Measurements from ENCODE around the gene OR4S2. TPM values are rescaled to one million over a fixed set of nuclear protein-coding genes. Genes with fewer than 3 reads are reported as not detected.

OR4S2 gene, protein sequence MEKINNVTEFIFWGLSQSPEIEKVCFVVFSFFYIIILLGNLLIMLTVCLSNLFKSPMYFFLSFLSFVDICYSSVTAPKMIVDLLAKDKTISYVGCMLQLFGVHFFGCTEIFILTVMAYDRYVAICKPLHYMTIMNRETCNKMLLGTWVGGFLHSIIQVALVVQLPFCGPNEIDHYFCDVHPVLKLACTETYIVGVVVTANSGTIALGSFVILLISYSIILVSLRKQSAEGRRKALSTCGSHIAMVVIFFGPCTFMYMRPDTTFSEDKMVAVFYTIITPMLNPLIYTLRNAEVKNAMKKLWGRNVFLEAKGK
- total RNA-seq = not detected

DNA sequence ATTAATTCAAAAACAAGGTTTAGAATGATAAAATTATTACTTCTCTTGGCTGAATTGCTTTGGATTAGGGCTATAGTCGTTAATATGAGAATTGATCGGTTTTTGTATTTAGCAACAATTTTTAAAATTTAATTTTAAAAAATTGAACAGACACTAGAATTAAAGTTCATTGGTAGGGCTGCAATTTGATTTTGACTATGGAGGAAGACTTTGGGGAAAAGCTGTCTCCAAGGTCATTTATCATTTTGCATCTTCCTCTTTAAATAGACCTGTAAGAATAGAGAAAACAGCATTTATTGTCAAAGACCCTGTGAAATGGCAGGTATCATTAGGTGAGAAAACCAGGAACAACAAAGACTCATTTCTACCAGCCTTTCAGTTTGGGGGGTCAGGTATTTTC is at the start of gene OR4S2:
TSS of gene OR4S2 (plus strand) at position 301 of the 400 bp plus-strand sequence. CDS start 2,577 bp downstream, outside the sequence.
- DNase-seq = no peak

DNA sequence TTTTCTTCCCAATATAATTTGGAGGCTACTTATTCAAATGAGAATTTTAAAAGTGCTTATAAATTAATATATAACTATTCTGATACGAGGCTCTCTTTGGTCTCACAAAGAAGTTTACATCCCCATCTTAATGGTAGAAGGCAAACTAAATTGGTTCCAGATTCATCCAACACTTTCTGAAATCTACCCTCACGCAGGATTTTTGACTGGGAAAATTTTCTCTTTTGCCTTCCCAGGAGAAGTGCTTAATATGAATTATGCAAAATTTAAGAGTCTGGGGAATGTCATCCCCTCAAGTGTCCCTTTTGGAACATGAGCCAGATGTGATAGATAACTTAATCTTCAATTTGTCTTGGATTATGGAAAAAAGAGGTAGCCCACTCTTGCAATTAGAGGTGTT is 40.6 kb upstream of the OR4S2 start, which contains the start of gene OR4C11:
TSS of gene OR4C11 (minus strand) at position 101 of the 400 bp plus-strand sequence. CDS start 3,272 bp downstream, outside the sequence.
- no peak for DNase-seq

DNA sequence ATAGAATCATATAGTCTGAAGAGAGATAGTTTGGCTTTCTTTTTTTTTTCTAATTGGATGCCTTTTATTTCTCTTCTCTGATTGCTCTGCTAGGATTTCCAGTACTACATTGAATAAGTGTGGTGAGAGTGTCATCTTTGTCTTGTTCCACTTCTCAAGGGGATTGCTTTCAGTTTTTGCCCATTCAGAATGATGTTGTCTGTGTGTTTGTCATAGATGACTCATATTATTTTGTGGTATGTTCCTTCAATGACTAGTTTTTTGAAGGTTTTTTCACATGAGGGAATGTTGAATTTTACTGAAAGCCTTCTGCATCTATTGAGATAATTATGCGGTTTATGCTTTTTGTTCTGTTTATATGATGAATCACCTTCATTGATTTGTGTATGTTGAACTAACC is 23.6 kb upstream of the OR4S2 start:
- DNase-seq = no peak

DNA sequence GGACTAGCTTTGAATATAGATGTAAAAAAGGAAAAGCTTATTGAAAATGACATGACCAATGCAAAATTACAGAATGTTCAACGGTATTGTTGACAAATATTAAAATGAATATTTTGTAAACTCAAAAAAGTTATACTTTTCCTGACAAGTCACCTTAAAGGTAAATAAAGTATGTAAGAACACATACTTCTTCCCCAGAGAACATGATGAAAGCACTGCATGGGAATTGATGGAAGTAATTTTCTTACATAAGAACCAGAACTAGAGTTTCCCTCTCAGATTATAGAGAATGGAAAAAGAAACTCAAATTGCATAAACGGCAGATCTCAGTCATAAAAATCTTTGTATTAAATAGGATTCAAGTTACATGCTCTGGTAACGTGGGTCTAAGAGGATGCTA is 13.3 kb upstream of the OR4S2 start, which contains the start of gene OR4P4:
TSS of gene OR4P4 (plus strand) at position 301 of the 400 bp plus-strand sequence.
- no peak for DNase-seq

DNA sequence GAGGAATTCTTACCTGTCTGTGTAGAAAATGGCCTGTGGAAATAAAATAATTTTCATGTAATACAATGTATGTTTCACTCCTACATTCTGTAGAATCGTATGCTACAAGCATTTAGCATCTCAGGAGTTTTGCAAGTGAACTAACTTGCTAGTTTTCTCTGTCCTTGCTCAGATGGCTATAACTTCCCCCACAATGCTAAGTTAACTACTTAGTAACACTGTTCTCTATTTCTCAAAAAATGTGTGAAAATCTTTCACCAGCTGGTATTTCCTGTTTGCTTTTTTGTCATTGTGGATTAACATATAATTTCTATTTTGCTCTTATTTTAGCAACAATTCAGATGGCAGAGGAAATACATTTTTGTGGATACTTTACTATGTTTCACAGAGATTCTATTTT is 4.4 kb downstream of the OR4S2 start:
- DNase-seq = no peak

DNA sequence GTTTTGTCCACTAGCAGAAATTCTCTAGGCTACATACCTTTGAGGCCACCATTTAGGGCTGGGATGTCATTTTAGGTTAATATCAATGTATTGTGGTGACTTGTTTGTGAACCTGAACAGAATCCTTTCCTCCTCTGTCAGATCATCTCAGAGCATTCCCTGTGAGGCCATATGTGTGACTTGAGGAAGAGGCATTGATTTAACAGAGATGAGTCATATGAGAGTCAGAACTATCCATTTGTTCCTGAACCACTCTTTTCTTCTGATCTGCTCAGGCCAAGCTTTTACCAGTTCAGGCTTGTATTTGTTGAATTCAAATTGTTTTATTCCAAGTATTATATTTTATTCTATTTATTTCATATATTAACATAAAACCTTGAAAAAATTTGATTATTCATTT is 7.0 kb downstream of the OR4S2 start:
- no peak for DNase-seq

DNA sequence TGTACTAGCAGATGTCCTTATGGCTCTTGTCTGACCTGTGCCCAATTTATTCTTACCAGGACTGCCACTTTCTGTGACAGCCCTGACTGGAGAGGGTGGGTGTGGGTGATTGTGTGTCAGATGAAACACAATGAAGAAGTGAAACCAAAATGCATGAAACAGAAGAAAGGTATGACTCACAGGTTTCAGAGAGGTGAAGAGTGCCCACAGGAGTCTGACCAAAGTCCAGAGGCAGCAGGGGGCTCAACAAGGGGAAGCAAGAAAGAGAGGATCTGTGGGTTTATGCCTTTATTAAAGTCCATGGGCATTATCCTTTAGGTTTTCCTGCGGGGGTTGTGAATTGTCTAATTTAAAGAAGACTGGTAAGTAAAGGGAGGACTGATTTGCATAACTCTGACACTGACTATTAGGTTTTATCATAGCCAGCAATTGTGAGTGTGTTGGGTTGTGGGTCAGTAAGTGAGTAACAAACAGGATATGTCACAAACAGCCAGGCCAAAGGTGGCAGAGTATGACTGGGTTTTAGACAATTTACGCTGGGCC is 10.0 kb downstream of the OR4S2 start:
- DNase-seq = no peak

DNA sequence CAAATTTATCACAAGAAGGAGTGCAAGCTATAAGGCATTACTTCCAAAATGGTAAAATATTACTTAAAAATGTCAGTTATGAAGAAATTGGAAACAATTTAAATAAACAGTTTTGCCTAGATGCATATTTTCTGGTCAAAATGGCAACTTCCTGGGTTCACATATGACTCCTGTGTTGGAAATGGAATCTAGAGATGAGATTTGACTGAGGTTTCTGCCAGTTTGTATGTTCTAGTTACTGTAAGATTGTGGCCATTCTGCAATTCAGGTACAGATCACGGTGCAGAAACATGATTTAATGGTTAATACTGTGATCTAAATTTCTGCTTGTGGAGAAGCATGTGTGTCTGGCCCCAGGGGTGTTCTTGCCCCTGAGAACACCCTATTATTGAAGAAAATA is 10.5 kb downstream of the OR4S2 start:
- no peak for DNase-seq

DNA sequence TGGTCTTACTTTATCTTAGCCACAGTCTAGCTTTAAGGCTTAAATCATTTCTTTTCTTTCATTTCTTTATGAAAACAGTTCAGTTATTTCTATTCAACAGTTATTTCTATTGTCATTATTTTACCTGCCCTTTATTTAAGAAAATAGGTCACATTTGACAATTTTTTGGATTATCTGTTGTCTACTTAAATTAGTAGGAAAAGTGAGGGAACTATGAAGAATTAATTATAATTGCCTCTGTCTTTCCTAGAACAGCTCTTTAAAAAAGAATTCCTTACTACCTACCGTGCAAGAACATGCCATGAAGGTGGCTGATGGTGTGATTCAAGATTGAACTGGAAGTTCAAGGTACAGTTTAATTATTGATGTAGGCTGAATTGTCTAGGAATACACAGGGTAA is 13.8 kb downstream of the OR4S2 start, which contains the start of gene OR4C6:
TSS of gene OR4C6 (plus strand) at position 301 of the 400 bp plus-strand sequence. CDS start 2,966 bp downstream, outside the sequence.
- no peak for DNase-seq

DNA sequence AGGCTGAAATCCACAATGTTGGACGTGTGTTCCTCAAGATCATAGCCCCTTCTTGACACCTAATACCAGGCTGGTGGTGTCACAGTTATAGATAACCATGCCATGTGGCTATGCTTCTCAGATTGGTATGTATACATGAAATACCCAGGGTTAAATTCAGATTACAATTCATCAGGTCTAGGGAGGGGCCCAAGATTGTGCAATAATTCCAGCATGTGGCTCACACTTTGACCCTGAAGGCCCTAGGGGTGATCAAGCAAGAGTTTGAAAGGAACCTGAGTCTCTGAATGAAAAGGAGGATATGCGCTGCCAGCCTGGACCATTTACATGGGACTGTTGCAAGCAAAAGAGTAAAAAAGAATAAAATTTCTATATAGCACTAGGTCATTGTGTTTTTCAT is 21.2 kb downstream of the OR4S2 start:
- DNase-seq = no peak

DNA sequence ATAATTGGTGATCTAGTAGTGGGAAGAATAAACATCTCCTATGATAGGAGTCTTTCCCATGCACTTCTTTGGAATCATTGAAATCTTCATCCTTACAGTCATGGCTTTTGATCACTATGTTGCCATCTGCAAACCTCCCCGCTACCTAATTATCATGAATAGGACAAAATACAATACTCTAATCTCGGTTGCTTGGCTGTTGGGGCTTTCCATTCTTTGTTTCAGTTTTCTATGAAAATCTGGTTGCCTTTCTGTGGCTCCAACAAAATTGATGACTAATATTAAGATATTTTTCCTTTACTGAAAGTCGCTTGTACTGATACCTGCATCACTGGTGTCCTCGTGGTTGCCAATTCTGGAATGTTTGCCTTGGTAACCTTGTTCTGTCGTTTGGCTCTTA is 25.7 kb downstream of the OR4S2 start:
- no peak for DNase-seq

DNA sequence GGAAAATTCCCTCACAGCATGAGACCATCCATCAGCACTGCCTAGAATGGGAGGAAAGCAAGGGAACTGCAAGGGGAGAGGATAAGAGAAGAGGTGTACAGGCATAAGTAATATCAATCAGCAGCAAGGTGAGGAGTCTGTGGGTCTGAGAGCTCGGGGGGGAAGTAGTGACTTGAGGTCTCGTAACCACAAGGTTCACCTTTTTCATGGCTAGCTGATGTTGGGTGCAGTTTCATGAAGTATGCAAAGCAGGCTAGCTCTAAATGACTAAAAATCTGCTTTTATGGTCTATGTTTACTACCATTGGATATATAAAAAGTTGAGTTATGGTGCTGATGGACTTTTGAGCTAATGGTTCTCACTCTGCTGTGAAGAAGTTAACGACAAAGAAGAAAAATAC is 49.7 kb downstream of the OR4S2 start:
- DNase-seq = no peak

DNA sequence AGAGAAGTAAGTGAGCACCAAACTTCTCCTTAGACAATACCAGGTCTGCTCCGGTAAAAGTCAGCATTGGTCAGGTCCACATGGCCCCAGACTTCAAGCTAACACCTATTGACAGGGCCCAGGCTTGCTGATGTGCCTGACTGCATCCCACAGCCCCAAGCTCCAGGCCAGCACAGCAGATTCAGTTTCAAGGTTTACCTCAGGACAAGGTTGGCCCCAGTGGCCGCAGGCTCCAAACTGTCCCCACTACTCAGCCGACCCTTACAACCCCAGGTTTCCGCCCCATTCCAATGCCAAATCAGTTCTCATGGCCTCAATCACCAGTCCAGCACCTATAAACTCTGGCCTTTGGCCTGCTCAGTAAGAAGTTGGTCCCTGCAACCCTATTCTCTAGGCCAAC is 53.3 kb downstream of the OR4S2 start:
- DNase-seq = no peak

Other genes with a start within 250 kb of the OR4S2 start
- gene OR4C15, start 93.9 kb upstream of the OR4S2 start, total RNA-seq = not detected
- not detected for gene OR4C16, start 76.2 kb upstream of the OR4S2 start, total RNA-seq
- not detected for gene OR4C11, start 40.7 kb upstream of the OR4S2 start, total RNA-seq
- not detected for gene OR4P4, start 13.2 kb upstream of the OR4S2 start, total RNA-seq
- gene OR4C6, start 13.9 kb downstream of the OR4S2 start, total RNA-seq = not detected
- not detected for gene OR5D13, start 125.1 kb downstream of the OR4S2 start, total RNA-seq
- gene OR5D14, start 147.2 kb downstream of the OR4S2 start, total RNA-seq = not detected
- gene OR5L1, start 163.0 kb downstream of the OR4S2 start, total RNA-seq = not detected
- not detected for gene OR5D18, start 171.3 kb downstream of the OR4S2 start, total RNA-seq
- not detected for gene OR5L2, start 178.9 kb downstream of the OR4S2 start, total RNA-seq
- gene OR5D16, start 190.4 kb downstream of the OR4S2 start, total RNA-seq = not detected
- not detected for gene TRIM51, start 235.0 kb downstream of the OR4S2 start, total RNA-seq

All from tongue (tissue), 2 donors.